ENCODE results near the gene FYTTD1. TPM values are rescaled to one million over a fixed set of nuclear protein-coding genes. Genes with fewer than 3 reads are reported as not detected.

FYTTD1 gene
- total and polyA plus RNA-seq, 2 of the 4 experiments (the other 2 are of a cell fraction) = 20.4 to 50.2 TPM

DNA sequence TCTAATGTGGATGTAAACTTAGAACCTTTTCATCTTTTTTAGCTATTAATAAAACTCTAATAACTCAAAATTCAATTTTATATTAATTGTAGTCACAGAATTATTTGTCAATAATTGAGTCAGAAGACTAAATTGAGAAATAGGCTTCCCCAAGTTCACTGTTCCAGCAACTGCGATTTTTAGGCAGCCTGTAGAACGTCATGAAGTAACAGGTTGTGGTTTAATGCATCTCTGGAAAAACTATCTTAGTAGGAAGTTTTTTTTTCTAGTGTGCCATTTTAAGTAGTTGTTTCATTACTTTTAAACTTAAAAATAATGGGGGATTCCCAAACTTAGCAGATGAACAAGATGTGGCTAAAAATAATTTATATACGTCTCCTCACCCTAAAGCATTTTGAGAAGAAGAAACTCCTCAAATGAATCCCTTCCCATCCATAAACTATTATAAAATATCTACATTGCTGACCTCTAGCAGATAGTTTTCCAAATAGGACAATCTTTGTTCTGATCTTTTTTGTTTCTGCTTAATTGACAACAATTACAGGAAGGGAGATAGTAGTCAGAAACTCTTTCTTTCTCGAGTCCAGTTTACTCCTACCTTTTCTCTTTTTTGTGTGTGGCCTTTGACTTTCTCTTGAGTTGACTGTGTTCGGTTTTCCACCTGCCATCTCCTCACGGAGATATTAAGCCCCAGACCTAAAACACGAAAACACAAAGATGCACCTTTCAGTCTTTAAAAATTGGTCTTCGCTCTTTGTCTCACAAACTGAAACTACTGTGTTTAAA lies 84.4 kb downstream of the FYTTD1 start:
- Histone ChIP-seq H3K4ac (ENCODE audit: low read depth, low read length) (no peak overlapping the region), H4K91ac (ENCODE audit: insufficient read depth, low read depth, low read length) (no peak overlapping the region), H3K9ac (ENCODE audit: low read depth, low read length) (no peak overlapping the region), H3K27me3 (ENCODE audit: control insufficient read depth, insufficient read depth, low read length) (no peaks in the 10 kb centered on the region), H3K79me1 (ENCODE audit: low read depth in 1 of 2, low read length in 2 of 2) (peaks cover 8 to 16% of the 10 kb centered on the region in 2 experiments), H3K56ac (ENCODE audit: extremely low read depth, insufficient read depth, low read length) (no peak overlapping the region), H2AK9ac (replicated peaks; ENCODE audit: low read depth, low read length, poor library complexity) (no peak overlapping the region), H2AK5ac (ENCODE audit: low read depth, low read length) (no peak overlapping the region), H3K14ac (replicated peaks; ENCODE audit: low read depth, low read length) (no peak overlapping the region), H3K36me3 (ENCODE audit: control insufficient read depth, insufficient read depth, low read length) (peaks cover 26% of the 10 kb centered on the region), H4K5ac (ENCODE audit: low read depth, low read length) (no peak overlapping the region), H3K9me3 (ENCODE audit: control insufficient read depth, insufficient read depth, low read length) (no peaks in the 10 kb centered on the region), H3K23ac (ENCODE audit: low read depth, low read length) (no peak overlapping the region), H4K8ac (ENCODE audit: low read depth in 2 of 2, low read length in 2 of 2) (no peak overlapping the region), H3K9me1 (ENCODE audit: insufficient read depth, low read length) (no peaks in the 10 kb centered on the region; the same call in 1 of the 2 replicates), H4K20me1 (ENCODE audit: insufficient read depth, low read length) (no peaks in the 10 kb centered on the region), H2BK15ac (ENCODE audit: low read depth, low read length) (no peak overlapping the region), H3K4me3 (ENCODE audit: insufficient read depth, low read depth, low read length) (no peak overlapping the region), H3K18ac (ENCODE audit: low read depth, low read length) (no peak overlapping the region), H2BK20ac (ENCODE audit: low read depth, low read length) (no peak overlapping the region), H2BK5ac (ENCODE audit: low read depth, low read length, poor library complexity, severe bottlenecking) (no peak overlapping the region), H3K4me1 (ENCODE audit: control insufficient read depth, insufficient read depth, low read length) (no peaks in the 10 kb centered on the region), H3K27ac (ENCODE audit: insufficient read depth, low read length) (no peak overlapping the region), H2AFZ (replicated peaks; ENCODE audit: low read length, poor library complexity) (no peak overlapping the region), H3K4me2 (ENCODE audit: low read depth, low read length) (no peak overlapping the region), H2BK120ac (ENCODE audit: low read depth, low read length) (no peak overlapping the region)
- CTCF ChIA-PET = no interaction called here
- DNase-seq = no peak
- dilution Hi-C loops (cut with HindIII; ENCODE audit: low sequenced_read_pairs, unreplicated experiment) = no loop called here
- no CpG with 5 or more reads among the region's 8 CpGs for WGBS, 2 experiments (ENCODE audit: extremely low coverage in 2 of 2, insufficient read length in 1 of 2)
- in situ Hi-C loops (cut with MboI; ENCODE audit: low sequenced_read_pairs) = no loop called here
- intact Hi-C loops (cut with micrococcal nuclease) = no loop called here
- ATAC-seq (ENCODE audit: low read depth) = no peak
- POLR2A ChIA-PET (ENCODE audit: unreplicated experiment) = no interaction called here
- TF ChIP-seq MXI1 (IDR thresholded peaks at IDR 0.05; ENCODE audit: borderline replicate concordance, low read depth, low read length) (no peak), RAD21 (IDR thresholded peaks at IDR 0.05; ENCODE audit: low read length) (no peak), RCOR1 (IDR thresholded peaks at IDR 0.05; ENCODE audit: insufficient replicate concordance, low read length) (no peak), FOS (IDR thresholded peaks at IDR 0.05; ENCODE audit: low read depth, low read length) (no peak), MAZ (IDR thresholded peaks at IDR 0.05; ENCODE audit: borderline replicate concordance, low read depth, low read length) (no peak), RFX5 (IDR thresholded peaks at IDR 0.05; ENCODE audit: low read depth, low read length) (no peak), SMC3 (IDR thresholded peaks at IDR 0.05; ENCODE audit: low read depth, low read length) (no peak), NFE2L2 (IDR thresholded peaks at IDR 0.05; ENCODE audit: low read depth, low read length) (no peak), MAFK (IDR thresholded peaks at IDR 0.05; ENCODE audit: low read depth, low read length) (no peak), CHD1 (IDR thresholded peaks at IDR 0.05; ENCODE audit: low read depth, low read length) (no peak), CEBPB (IDR thresholded peaks at IDR 0.05; ENCODE audit: low read depth, low read length) (no peak), POLR2A (IDR thresholded peaks at IDR 0.05; ENCODE audit: low read depth, low read length) (no peak), BHLHE40 (IDR thresholded peaks at IDR 0.05; ENCODE audit: low read depth, low read length) (no peak)
- TF ChIP-seq, protein P1, sequence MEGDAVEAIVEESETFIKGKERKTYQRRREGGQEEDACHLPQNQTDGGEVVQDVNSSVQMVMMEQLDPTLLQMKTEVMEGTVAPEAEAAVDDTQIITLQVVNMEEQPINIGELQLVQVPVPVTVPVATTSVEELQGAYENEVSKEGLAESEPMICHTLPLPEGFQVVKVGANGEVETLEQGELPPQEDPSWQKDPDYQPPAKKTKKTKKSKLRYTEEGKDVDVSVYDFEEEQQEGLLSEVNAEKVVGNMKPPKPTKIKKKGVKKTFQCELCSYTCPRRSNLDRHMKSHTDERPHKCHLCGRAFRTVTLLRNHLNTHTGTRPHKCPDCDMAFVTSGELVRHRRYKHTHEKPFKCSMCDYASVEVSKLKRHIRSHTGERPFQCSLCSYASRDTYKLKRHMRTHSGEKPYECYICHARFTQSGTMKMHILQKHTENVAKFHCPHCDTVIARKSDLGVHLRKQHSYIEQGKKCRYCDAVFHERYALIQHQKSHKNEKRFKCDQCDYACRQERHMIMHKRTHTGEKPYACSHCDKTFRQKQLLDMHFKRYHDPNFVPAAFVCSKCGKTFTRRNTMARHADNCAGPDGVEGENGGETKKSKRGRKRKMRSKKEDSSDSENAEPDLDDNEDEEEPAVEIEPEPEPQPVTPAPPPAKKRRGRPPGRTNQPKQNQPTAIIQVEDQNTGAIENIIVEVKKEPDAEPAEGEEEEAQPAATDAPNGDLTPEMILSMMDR (conservative IDR thresholded peaks at IDR 0.05; ENCODE audit: low read depth, low read length) = no peak
- TF ChIP-seq, protein P2, sequence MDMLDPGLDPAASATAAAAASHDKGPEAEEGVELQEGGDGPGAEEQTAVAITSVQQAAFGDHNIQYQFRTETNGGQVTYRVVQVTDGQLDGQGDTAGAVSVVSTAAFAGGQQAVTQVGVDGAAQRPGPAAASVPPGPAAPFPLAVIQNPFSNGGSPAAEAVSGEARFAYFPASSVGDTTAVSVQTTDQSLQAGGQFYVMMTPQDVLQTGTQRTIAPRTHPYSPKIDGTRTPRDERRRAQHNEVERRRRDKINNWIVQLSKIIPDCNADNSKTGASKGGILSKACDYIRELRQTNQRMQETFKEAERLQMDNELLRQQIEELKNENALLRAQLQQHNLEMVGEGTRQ (IDR thresholded peaks at IDR 0.05; ENCODE audit: low read depth, low read length) = no peak
- TF ChIP-seq, protein P3, sequence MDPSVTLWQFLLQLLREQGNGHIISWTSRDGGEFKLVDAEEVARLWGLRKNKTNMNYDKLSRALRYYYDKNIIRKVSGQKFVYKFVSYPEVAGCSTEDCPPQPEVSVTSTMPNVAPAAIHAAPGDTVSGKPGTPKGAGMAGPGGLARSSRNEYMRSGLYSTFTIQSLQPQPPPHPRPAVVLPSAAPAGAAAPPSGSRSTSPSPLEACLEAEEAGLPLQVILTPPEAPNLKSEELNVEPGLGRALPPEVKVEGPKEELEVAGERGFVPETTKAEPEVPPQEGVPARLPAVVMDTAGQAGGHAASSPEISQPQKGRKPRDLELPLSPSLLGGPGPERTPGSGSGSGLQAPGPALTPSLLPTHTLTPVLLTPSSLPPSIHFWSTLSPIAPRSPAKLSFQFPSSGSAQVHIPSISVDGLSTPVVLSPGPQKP (IDR thresholded peaks at IDR 0.05; ENCODE audit: borderline replicate concordance, low read depth, low read length) = no peak
- no TSS peak for BruUV-seq (replicated peaks)
